Left kidney (tissue), 8 donors: Measurements from ENCODE around the gene KBTBD8. TPM values are rescaled to one million over a fixed set of nuclear protein-coding genes. Genes with fewer than 3 reads are reported as not detected.

ENCODE experiments used
- DNase-seq: peaks from one replicate; pipeline ENCODE4 v3.0.0-alpha.2; 2013
- long read RNA-seq, 8 donors: transcript quantifications; one replicate each; lab custom pipeline, GENCODE V29; 2026
- polyA plus RNA-seq: library from polyadenylated mRNA; unstranded; fragments of 120-200 nt; gene quantifications from one replicate; pipeline ENCODE4 v1.2.1, GENCODE V29; 2013; ENCODE audit not compliant: insufficient read length

The KBTBD8 gene, protein sequence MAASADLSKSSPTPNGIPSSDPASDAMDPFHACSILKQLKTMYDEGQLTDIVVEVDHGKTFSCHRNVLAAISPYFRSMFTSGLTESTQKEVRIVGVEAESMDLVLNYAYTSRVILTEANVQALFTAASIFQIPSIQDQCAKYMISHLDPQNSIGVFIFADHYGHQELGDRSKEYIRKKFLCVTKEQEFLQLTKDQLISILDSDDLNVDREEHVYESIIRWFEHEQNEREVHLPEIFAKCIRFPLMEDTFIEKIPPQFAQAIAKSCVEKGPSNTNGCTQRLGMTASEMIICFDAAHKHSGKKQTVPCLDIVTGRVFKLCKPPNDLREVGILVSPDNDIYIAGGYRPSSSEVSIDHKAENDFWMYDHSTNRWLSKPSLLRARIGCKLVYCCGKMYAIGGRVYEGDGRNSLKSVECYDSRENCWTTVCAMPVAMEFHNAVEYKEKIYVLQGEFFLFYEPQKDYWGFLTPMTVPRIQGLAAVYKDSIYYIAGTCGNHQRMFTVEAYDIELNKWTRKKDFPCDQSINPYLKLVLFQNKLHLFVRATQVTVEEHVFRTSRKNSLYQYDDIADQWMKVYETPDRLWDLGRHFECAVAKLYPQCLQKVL
- polyA plus RNA-seq, result 1.4 TPM
- long read RNA-seq, donor 1, result 0 reads
- long read RNA-seq, donor 2, result 0 reads
- long read RNA-seq, donor 3, full-length matches to known transcripts, result 1 of 1 reads
- long read RNA-seq, donor 3, partial matches to known transcripts, result 0 of 1 reads
- long read RNA-seq, donor 3, other reads (novel, unspliced or antisense), result 0 of 1 reads
- long read RNA-seq, donor 4, result 0 reads
- long read RNA-seq, donor 5, result 0 reads
- long read RNA-seq, donor 6, result 0 reads
- long read RNA-seq, donor 7, result 0 reads
- long read RNA-seq, donor 8, result 0 reads

GRCh38 chr3:66998113-66998903, at the start of gene KBTBD8:
Gene KBTBD8, plus strand, starts transcription at chr3:66998307. Its CDS starts 49 bp downstream, at chr3:66998356.
- peak; percentile 99 for DNase-seq

GRCh38 chr3:66948838-66949237, 49.3 kb upstream of the KBTBD8 start:
- DNase-seq, result no peak

DNA sequence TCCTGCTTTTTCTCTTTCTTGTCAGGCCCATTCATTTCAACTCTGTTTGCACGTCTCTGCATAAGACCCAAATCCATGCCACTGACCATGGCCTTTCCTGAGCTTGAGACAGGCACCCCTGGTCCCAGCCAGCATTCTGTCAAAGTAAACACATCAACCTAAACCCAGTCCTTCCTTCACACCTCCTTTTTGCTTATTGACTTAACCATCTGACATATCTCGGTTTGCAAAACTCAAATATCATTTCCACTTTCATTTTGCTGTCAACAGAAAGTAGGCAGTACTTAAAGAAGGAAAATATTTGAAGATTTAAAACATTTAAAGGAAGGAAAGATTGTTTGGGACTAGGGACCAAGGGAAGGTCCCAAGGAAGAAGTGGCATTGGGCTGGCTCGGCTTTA, 48.2 kb upstream of the KBTBD8 start:
- DNase-seq, result no peak

GRCh38 chr3:66952357-66952756, 45.8 kb upstream of the KBTBD8 start:
- DNase-seq, result no peak

DNA sequence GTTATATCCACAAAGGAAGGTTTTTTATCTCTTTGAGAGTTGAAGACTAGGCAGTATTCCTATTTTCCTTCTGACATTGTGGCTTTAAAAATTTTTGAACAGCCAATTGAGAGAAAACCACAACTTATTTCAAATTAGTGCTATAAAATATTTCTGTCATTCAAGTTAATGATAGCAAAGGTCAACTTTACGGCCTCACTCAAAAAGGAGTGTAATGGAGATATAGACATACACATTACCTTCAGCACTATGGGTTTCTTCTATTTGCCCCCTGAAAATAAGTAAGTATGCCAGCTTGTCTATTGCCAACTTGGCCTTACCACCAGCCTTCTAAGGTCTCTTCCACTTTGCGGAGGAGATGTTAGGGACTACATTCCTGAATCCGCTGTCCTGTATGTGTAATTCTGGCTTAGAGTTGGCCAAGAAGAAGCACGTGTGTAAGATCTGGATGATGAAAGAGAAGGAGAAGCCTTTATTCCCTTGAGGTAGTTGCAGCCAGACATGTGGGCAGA, 44.1 kb upstream of the KBTBD8 start:
- no peak for DNase-seq

DNA sequence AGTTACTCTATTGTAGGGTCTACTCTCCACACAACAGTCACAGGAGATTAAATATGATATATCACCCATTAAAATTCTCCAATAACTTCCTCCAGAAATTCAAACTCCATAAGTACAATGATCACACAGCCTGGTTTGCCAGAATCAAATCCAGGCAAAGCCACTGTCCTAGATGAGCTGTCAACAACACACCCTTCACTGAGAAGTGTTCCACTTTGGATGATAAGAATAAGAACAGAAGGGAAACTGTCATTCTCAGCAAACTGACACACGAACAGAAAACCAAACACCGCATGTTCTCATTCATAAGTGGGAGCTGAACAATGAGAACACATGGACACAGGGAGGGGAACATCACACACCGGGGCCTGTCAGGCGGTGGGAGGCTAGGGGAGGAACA, 41.4 kb upstream of the KBTBD8 start:
- no peak for DNase-seq

GRCh38 chr3:66957367-66957766, 40.7 kb upstream of the KBTBD8 start:
- DNase-seq, result no peak

DNA sequence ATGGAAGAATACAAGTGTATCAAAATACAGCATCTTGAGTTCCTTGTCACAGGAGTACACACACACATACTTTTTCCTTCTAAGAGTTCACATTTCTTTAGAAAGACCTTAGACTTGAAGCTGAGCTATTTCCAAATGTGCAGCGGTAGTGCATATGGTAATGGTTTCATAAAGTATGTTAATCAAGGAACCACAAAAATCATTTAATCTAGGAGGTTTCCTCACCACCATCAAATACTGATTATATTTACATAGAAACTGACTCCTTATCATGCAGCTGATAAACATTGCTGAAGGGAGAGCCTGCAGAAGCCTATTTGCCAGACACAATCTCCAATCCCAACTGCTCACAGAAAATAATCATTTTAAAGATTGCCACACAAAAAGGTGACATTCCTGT, 40.0 kb upstream of the KBTBD8 start:
- no peak for DNase-seq

DNA sequence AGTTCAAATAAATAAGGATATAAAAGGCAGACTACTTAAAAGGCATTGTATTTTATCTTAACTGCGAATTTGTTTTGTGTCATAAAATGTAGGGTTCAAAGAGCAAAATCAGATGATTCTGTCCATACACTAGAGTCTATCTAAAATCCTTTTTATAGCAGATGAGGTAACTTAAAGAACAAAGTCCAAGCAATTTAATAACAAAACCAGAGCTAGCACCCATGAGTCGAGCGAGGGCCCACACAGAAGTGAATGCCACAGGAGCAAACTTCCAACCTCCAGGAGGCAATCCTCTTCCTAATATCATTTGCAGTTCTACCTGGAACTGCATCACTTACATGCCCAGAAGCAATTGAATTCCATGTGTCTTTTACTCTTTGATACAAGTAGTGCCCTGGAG, 35.4 kb upstream of the KBTBD8 start:
- DNase-seq, result no peak

DNA sequence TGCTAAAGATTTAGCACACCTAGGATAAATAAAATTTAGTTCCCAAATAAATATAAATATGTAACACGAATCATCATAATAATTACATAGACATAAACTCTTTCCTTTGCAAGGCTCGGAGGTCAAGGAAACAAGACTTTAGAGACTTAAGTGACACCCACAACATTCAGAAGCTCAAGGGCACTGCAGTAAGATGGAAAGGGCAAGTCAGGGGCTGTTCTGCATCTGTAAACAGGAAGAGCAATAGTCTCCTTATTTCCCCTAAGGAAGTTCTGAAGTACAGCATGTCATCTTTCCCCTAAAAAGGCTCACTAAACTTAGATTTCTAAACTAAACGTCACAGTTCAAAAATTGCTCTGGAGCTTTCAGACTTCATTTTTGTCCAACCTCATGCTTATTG, 26.9 kb upstream of the KBTBD8 start:
- no peak for DNase-seq

GRCh38 chr3:66971891-66972551, 26.1 kb upstream of the KBTBD8 start:
- peak; percentile 75 for DNase-seq

DNA sequence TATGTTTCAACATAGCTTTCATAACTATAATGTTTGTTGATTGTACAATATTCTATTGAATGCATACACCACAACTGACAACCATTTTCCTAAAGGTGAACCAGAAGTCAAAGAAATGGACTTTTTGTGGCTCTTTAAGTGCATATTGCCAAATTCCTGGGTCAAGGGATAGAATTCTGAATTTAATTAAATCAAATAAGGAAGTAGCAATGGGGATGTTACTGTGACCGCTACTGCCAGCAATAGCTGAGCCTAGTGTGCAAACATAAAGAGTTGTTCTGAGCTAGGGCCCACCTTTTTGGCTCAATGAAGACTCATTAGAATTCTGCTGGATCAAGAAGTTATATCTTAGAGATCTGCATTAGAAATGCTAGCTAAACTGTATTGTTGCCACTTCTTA, 17.3 kb upstream of the KBTBD8 start:
- DNase-seq, result no peak

DNA sequence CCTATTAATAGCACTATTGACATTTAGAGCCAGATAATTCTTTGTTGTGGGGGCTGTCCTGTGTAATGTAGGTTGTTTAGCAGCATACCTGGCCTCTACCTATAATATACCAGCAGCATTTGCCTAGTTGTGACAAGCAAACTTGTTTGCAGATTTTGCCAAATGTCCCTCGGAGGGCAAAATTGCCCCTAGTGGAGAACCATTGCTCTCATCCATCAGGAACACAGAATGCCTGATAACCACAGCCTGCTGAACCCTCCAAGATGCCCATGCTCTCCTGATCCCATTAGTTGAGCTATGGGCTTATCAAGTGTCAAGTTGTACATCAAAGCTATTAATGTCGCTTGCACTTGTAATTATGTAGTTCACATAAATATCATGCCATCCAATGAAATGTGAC, 15.0 kb upstream of the KBTBD8 start:
- DNase-seq, result no peak

DNA sequence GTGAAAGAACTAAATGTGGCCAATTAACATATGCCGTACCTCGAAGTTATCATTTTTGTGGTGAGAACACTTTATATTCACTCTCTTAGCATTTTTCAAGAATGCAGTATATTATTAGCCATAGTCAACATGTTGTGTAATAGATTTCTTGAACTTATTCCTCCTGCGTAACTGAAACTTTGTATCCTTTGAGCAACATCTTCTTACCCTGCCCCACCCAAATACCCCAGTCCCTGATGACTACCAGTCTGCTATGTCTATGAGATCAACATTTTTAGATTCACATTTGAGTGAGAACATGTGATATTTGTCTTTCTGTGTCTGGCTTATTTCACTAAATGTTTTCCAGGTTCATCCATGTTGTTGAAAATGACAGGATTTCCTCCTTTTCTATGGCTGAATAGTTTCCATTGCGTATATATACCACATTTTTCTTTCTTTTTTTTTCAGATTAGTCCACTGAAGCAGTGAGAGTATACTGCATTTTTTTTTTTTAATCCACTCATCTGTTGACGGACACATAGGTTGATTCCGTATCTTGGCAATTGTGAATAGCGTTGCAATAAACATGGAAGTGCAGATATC, 12.7 kb upstream of the KBTBD8 start:
- DNase-seq, result no peak

DNA sequence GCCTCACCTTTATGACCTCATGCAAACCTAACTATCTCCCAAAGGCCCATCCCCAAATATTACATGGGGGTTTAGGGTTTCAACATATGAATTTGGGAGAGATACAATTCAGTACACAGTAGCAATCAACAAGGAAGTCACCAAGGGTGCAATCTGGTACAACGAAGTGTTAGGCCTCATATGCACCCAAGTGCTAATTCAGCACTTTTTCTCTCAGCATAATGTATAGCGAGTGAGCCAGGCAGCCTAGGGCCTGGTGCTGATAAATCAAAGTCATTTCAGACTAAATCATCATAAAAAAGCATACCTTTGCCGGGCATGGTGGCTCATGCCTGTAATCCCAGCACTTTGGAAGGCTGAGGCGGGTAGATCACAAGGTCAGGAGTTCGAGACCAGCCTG, 11.7 kb upstream of the KBTBD8 start:
- no peak for DNase-seq

GRCh38 chr3:66989241-66989640, 8.9 kb upstream of the KBTBD8 start:
- no peak for DNase-seq

- DNase-seq, result no peak
Measured at GRCh38 chr3:66989860-66990696, 8.0 kb upstream of the KBTBD8 start.

GRCh38 chr3:66991459-66991858, 6.6 kb upstream of the KBTBD8 start:
- no peak for DNase-seq

DNA sequence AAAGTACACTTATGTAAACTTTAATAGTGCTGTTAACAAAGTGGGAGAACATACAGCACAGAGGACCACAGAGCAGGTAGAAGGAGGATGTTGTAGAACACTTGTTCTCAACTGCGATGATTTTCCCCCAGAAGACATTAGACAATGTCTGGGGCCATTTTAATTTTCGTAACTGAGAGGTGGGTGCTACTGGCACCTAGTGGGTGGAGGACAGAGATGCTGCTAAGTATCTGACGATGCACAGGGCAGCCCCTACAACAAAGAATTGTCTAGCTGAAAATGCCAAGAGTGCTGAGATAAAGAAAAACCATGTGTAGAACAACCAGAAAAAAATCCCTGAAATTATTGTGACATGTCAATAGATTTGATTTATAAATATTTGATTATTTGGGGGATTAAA, 5.0 kb upstream of the KBTBD8 start:
- no peak for DNase-seq

DNA sequence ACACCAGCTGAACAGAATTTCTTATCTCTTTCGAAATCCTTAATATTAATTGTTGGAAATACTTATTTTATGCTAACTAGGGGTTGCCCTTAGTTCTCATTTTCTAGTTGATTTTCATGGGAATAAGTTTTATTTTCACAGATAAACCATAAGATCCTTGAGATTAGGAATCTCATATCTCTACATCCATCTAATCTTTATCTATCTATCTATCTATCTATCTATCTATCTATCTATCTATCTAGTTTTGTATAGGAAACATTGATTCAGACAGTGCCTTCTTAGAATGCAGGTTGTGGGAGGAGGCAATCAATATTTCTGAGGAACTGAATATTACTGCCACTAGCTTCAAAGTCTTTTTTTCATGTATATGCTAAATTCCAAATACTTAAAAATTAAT, 3.5 kb upstream of the KBTBD8 start:
- DNase-seq, result no peak
